HEK293T (cell line): ENCODE measurements around the gene ITGB3BP.

Experiments used
- BHLHE40 ChIP-seq: fragments of 450-650 bp; IDR thresholded peaks from 2 replicates; pipeline ENCODE4 v1.6.1; 2016; ENCODE audit warnings: mild to moderate bottlenecking, moderate library complexity, borderline replicate concordance
- FOXM1 ChIP-seq: fragments of 450-650 bp; IDR thresholded peaks from 2 replicates; pipeline ENCODE4 v1.6.1; 2017; ENCODE audit warnings: mild to moderate bottlenecking, borderline replicate concordance
- SP1 ChIP-seq: fragments of 450-650 bp; IDR thresholded peaks from 2 replicates; pipeline ENCODE4 v1.6.1; 2017
- ZNF384 ChIP-seq: fragments of 450-650 bp; IDR thresholded peaks from 2 replicates; pipeline ENCODE4 v1.6.1; 2016

- TF ChIP-seq ZNF384: no peak
- TF ChIP-seq BHLHE40: no peak
- no peak for TF ChIP-seq SP1
- no peak for TF ChIP-seq FOXM1
These were observed 14.0 kb upstream of the ITGB3BP start for GRCh38 chr1:63537006-63537405.
